ENCODE results near the gene SFTPD.

Gene SFTPD

DNA sequence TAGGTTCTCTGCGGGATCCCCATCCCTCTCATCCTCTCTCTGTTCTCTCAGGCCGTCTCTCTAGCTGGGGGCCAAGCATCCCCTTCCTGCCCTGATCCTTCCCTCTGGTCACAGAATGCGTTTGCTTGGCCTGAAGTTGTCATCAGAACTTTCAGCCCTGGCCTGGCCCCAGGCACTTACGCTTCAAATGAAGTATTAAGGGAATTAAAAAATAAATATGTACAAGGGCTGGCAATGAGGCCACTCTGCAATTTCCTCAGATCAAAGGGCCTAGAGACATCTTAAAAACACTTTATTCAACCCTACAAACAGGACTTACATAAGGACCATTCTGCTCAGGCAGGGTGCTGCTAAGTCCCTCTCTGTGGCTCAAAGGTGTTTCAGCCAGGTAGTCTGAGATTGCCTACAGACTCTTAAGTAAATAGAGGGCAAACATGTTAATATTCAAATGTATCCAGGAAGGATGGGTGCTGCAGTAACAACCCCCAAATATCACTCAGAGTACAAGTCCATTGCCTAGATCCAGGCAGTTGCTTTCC is 16.0 kb downstream of the SFTPD start:
- Histone ChIP-seq H3K4me1 (ENCODE audit: low read length) (peaks cover 3% of the 10 kb centered on the region; the same call in 1 of the 2 replicates), H4K20me1 (ENCODE audit: insufficient read depth, low read length) (no peaks in the 10 kb centered on the region), H2AFZ (ENCODE audit: low read depth, low read length) (no peak overlapping the region), H3K79me2 (ENCODE audit: low read length) (no peaks in the 10 kb centered on the region), H3K9ac (ENCODE audit: low read length) (no peak overlapping the region), H3K4me3 (ENCODE audit: low read length) (no peak overlapping the region), H3K27ac (ENCODE audit: low read length) (no peak overlapping the region), H3K36me3 (replicated peaks; ENCODE audit: low read depth, low read length) (no peaks in the 10 kb centered on the region), H3K4me2 (ENCODE audit: low read length) (no peak overlapping the region), H3K9me3 (ENCODE audit: insufficient read depth, low read length) (no peaks in the 10 kb centered on the region), H3K27me3 (ENCODE audit: low read depth, low read length) (peaks cover 9% of the 10 kb centered on the region)
- TF ChIP-seq EZH2phosphoT487 (IDR thresholded peaks at IDR 0.05; ENCODE audit: low read depth), result no peak
- TF ChIP-seq, protein P1, sequence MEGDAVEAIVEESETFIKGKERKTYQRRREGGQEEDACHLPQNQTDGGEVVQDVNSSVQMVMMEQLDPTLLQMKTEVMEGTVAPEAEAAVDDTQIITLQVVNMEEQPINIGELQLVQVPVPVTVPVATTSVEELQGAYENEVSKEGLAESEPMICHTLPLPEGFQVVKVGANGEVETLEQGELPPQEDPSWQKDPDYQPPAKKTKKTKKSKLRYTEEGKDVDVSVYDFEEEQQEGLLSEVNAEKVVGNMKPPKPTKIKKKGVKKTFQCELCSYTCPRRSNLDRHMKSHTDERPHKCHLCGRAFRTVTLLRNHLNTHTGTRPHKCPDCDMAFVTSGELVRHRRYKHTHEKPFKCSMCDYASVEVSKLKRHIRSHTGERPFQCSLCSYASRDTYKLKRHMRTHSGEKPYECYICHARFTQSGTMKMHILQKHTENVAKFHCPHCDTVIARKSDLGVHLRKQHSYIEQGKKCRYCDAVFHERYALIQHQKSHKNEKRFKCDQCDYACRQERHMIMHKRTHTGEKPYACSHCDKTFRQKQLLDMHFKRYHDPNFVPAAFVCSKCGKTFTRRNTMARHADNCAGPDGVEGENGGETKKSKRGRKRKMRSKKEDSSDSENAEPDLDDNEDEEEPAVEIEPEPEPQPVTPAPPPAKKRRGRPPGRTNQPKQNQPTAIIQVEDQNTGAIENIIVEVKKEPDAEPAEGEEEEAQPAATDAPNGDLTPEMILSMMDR (IDR thresholded peaks at IDR 0.05; ENCODE audit: low read depth, low read length), result no peak

DNA sequence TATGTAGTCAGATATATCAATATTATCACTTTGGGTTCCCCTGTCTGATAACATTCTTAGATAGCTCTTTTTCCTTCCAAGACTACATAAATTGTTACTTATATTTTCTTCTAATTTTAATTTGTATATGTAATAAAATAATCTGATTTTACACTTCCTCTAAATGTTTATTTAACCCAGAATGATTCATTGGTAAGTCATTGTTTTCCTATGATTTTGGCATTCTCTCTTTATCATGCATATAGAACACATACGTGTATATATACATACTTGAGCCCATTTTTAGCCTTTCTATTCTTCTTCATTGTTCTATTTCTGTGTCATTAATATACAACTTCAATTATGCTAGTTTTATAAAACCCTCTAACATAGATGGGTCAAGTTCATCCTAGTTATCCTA is 16.6 kb downstream of the SFTPD start:
- no peak overlapping the region for H3K27ac ChIP-seq (ENCODE audit: low read length)
- TF ChIP-seq, protein P1 (IDR thresholded peaks at IDR 0.05; ENCODE audit: low read depth, low read length), result no peak
- TF ChIP-seq EZH2phosphoT487 (IDR thresholded peaks at IDR 0.05; ENCODE audit: low read depth), result no peak
- H3K4me2 ChIP-seq (ENCODE audit: low read length), result no peak overlapping the region
- H3K36me3 ChIP-seq (replicated peaks; ENCODE audit: low read depth, low read length), result no peaks in the 10 kb centered on the region
- H4K20me1 ChIP-seq (ENCODE audit: insufficient read depth, low read length), result no peaks in the 10 kb centered on the region
- H3K4me1 ChIP-seq (ENCODE audit: low read length), result peaks cover 3% of the 10 kb centered on the region; the same call in 1 of the 2 replicates
- H3K4me3 ChIP-seq (ENCODE audit: low read length), result no peak overlapping the region
- peaks cover 4% of the 10 kb centered on the region; the same call in 1 of the 2 replicates for H3K27me3 ChIP-seq (ENCODE audit: low read depth, low read length)
- H3K79me2 ChIP-seq (ENCODE audit: low read length), result no peaks in the 10 kb centered on the region
- no peak overlapping the region for H2AFZ ChIP-seq (ENCODE audit: low read depth, low read length)
- no peaks in the 10 kb centered on the region for H3K9me3 ChIP-seq (ENCODE audit: insufficient read depth, low read length)
- no peak overlapping the region for H3K9ac ChIP-seq (ENCODE audit: low read length)

DNA sequence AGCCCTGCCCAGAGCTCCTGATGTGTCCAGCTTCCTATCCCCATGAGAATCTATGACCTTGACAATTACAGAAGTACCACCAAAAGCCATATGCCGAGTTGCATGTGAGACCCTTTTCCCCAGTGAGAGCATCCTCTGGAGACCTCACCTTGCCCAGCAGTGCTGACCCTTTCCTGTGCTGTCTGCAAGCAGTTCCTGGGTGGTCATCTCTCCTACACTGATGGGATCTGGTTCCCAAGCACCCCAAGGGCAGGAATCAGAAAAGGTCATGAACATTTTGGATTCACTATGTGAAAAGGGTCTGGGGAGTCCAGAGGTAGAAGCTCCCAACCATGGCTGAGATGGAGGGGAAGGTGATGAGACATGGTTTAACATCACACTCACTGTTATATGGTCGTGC is 18.2 kb downstream of the SFTPD start:
- no peaks in the 10 kb centered on the region for H3K36me3 ChIP-seq (replicated peaks; ENCODE audit: low read depth, low read length)
- no peak overlapping the region for H2AFZ ChIP-seq (ENCODE audit: low read depth, low read length)
- TF ChIP-seq EZH2phosphoT487 (IDR thresholded peaks at IDR 0.05; ENCODE audit: low read depth), result no peak
- TF ChIP-seq, protein P1 (IDR thresholded peaks at IDR 0.05; ENCODE audit: low read depth, low read length), result no peak
- H4K20me1 ChIP-seq (ENCODE audit: insufficient read depth, low read length), result no peaks in the 10 kb centered on the region
- no peak overlapping the region for H3K9ac ChIP-seq (ENCODE audit: low read length)
- peaks cover 4% of the 10 kb centered on the region; the same call in 1 of the 2 replicates for H3K27me3 ChIP-seq (ENCODE audit: low read depth, low read length)
- H3K27ac ChIP-seq (ENCODE audit: low read length), result no peak overlapping the region
- H3K4me1 ChIP-seq (ENCODE audit: low read length), result peaks cover 3% of the 10 kb centered on the region; the same call in 1 of the 2 replicates
- no peak overlapping the region for H3K4me2 ChIP-seq (ENCODE audit: low read length)
- no peaks in the 10 kb centered on the region for H3K79me2 ChIP-seq (ENCODE audit: low read length)
- no peak overlapping the region for H3K4me3 ChIP-seq (ENCODE audit: low read length)
- no peaks in the 10 kb centered on the region for H3K9me3 ChIP-seq (ENCODE audit: insufficient read depth, low read length)

DNA sequence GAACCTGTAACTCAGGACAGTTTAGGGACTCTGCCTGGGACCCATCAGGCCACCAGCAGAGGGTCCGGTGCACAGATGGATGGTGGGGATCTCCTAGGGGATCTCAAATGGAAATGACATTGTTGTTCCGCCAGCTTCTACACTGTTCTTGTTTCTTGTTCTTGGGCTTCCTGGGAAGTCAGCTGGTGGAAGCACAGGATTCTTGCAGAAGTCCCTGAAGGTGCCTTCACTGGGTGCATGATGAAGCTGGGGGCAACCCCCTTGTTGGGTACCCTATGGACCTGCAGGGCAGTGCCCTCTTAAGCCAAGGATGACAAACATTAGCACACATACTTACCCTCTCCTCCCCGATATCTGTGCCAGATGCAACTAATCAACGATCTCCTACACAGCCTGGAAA is 18.6 kb downstream of the SFTPD start:
- no peaks in the 10 kb centered on the region for H3K79me2 ChIP-seq (ENCODE audit: low read length)
- H3K4me3 ChIP-seq (ENCODE audit: low read length), result no peak overlapping the region
- no peak overlapping the region for H3K27ac ChIP-seq (ENCODE audit: low read length)
- H4K20me1 ChIP-seq (ENCODE audit: insufficient read depth, low read length), result no peaks in the 10 kb centered on the region
- H3K4me1 ChIP-seq (ENCODE audit: low read length), result peaks cover 3% of the 10 kb centered on the region; the same call in 1 of the 2 replicates
- no peaks in the 10 kb centered on the region for H3K9me3 ChIP-seq (ENCODE audit: insufficient read depth, low read length)
- no peaks in the 10 kb centered on the region for H3K36me3 ChIP-seq (replicated peaks; ENCODE audit: low read depth, low read length)
- peaks cover 4% of the 10 kb centered on the region; the same call in 1 of the 2 replicates for H3K27me3 ChIP-seq (ENCODE audit: low read depth, low read length)
- no peak overlapping the region for H2AFZ ChIP-seq (ENCODE audit: low read depth, low read length)
- TF ChIP-seq, protein P1 (IDR thresholded peaks at IDR 0.05; ENCODE audit: low read depth, low read length), result no peak
- TF ChIP-seq EZH2phosphoT487 (IDR thresholded peaks at IDR 0.05; ENCODE audit: low read depth), result no peak
- no peak overlapping the region for H3K9ac ChIP-seq (ENCODE audit: low read length)
- H3K4me2 ChIP-seq (ENCODE audit: low read length), result no peak overlapping the region
